A673 (cell line): ENCODE results near the gene CELF4. TPM values are rescaled to one million over a fixed set of nuclear protein-coding genes. Genes with fewer than 3 reads are reported as not detected.

ENCODE experiments used
- BruUV-seq: library from RNA; stranded (reverse); fragments of 400-500 nt; replicated peaks from 2 replicates; lab custom pipeline; 2021; lab: Mats Ljungman, UMichigan
- CTCF ChIA-PET: fragments of 300-600 bp; sonication (Branson Sonifier 250); formaldehyde crosslinking; loops from one replicate; lab custom pipeline; 2022; ENCODE audit warnings: antibody characterized with exemption; lab: Charles Lee
- POLR2A ChIA-PET: fragments of 300-600 bp; sonication (Branson Sonifier 250); formaldehyde crosslinking; loops from one replicate; lab custom pipeline; 2022; ENCODE audit warnings: antibody characterized with exemption; ENCODE audit not compliant: low non-redundant PET; lab: Charles Lee
- DNase-seq: peaks from one replicate; pipeline ENCODE4 v3.0.0-alpha.2; 2015; ENCODE audit warnings: low spot score
- H3K27ac ChIP-seq: fragments of 200-600 bp; sonication (generic); 2 replicates; pipeline ENCODE4 v1.5.1; 2016; ENCODE audit warnings: mixed run types, low read depth, mild to moderate bottlenecking, mixed read lengths, antibody characterized with exemption, low read length; ENCODE audit not compliant: poor library complexity, severe bottlenecking
- H3K27me3 ChIP-seq: fragments of 200-600 bp; sonication (generic); replicated peaks from 2 replicates; pipeline ENCODE4 v1.6.1; 2017; ENCODE audit warnings: mixed run types, low read depth, mild to moderate bottlenecking, mixed read lengths, antibody characterized with exemption, low read length; ENCODE audit not compliant: insufficient read depth, poor library complexity
- H3K36me3 ChIP-seq: fragments of 200-600 bp; sonication (generic); 2 replicates; pipeline ENCODE4 v1.6.1; 2016; ENCODE audit warnings: mixed run types, mild to moderate bottlenecking, mixed read lengths, antibody characterized with exemption, low read length; ENCODE audit not compliant: insufficient read depth, poor library complexity, severe bottlenecking
- H3K4me1 ChIP-seq: fragments of 200-600 bp; sonication (generic); 2 replicates; pipeline ENCODE4 v1.6.1; 2017; ENCODE audit warnings: mixed run types, mild to moderate bottlenecking, mixed read lengths, antibody characterized with exemption, low read length; ENCODE audit not compliant: insufficient read depth, poor library complexity, severe bottlenecking
- H3K4me3 ChIP-seq: fragments of 200-600 bp; sonication (generic); 2 replicates; pipeline ENCODE4 v1.5.1; 2016; ENCODE audit warnings: low read depth, mixed run types, mild to moderate bottlenecking, mixed read lengths, low read length; ENCODE audit not compliant: poor library complexity, severe bottlenecking
- H3K9me3 ChIP-seq: fragments of 200-600 bp; sonication (generic); 2 replicates; pipeline ENCODE4 v1.6.1; 2016; ENCODE audit warnings: mixed run types, low read depth, mild to moderate bottlenecking, mixed read lengths, antibody characterized with exemption, low read length; ENCODE audit not compliant: poor library complexity, severe bottlenecking
- CTCF ChIP-seq: fragments of 300-800, 200-600 bp; sonication (generic); conservative IDR thresholded peaks from 2 replicates; pipeline ENCODE4 v1.5.1; 2017; ENCODE audit warnings: low read depth, mild to moderate bottlenecking, antibody characterized with exemption, low read length, moderate library complexity, mixed read lengths
- EZH2 ChIP-seq: fragments of 200-600 bp; sonication (generic); IDR thresholded peaks from 2 replicates; pipeline ENCODE4 v1.6.1; 2017; ENCODE audit warnings: borderline replicate concordance, low read depth, mild to moderate bottlenecking, mixed read lengths, antibody characterized with exemption, low read length; ENCODE audit not compliant: poor library complexity, severe bottlenecking
- intact Hi-C: fragments of 100-400 bp; cut with micrococcal nuclease; formaldehyde crosslinking; loops from one replicate; pipeline ENCODE4 v1.10.0; 2022; ENCODE audit not compliant: unreplicated experiment
- total RNA-seq: library from RNA; stranded (reverse); gene quantifications from 2 replicates; pipeline ENCODE4 v1.2.3, GENCODE V29; 2021

Gene CELF4
- total RNA-seq, 1 experiment from 2014 or later, result not detected

- TF ChIP-seq EZH2 (no peak), CTCF (no peak)
- intact Hi-C loops, result no loop called here
- Histone ChIP-seq H3K4me1 (no peaks in the 10 kb centered on the region), H3K27me3 (peaks cover 21% of the 10 kb centered on the region), H3K27ac (no peak overlapping the region), H3K9me3 (no peaks in the 10 kb centered on the region), H3K36me3 (no peaks in the 10 kb centered on the region), H3K4me3 (no peak overlapping the region)
- BruUV-seq, result no TSS peak
- ChIA-PET CTCF (no interaction called here), POLR2A (no interaction called here)
- no peak for DNase-seq
Observed at GRCh38 chr18:37452015-37452414, 113.6 kb downstream of the CELF4 start.

- ChIA-PET CTCF (no interaction called here), POLR2A (no interaction called here)
- DNase-seq, result no peak
- intact Hi-C loops, result no loop called here
- H3K27ac ChIP-seq, result no peak overlapping the region
- no peak overlapping the region for H3K4me3 ChIP-seq
- H3K4me1 ChIP-seq, result no peaks in the 10 kb centered on the region
- peaks cover 21% of the 10 kb centered on the region for H3K27me3 ChIP-seq
- H3K9me3 ChIP-seq, result no peaks in the 10 kb centered on the region
- no peak for TF ChIP-seq CTCF
- TF ChIP-seq EZH2, result no peak
- no peaks in the 10 kb centered on the region for H3K36me3 ChIP-seq
- no TSS peak for BruUV-seq
Observed at GRCh38 chr18:37451239-37451825, 114.3 kb downstream of the CELF4 start.

DNA sequence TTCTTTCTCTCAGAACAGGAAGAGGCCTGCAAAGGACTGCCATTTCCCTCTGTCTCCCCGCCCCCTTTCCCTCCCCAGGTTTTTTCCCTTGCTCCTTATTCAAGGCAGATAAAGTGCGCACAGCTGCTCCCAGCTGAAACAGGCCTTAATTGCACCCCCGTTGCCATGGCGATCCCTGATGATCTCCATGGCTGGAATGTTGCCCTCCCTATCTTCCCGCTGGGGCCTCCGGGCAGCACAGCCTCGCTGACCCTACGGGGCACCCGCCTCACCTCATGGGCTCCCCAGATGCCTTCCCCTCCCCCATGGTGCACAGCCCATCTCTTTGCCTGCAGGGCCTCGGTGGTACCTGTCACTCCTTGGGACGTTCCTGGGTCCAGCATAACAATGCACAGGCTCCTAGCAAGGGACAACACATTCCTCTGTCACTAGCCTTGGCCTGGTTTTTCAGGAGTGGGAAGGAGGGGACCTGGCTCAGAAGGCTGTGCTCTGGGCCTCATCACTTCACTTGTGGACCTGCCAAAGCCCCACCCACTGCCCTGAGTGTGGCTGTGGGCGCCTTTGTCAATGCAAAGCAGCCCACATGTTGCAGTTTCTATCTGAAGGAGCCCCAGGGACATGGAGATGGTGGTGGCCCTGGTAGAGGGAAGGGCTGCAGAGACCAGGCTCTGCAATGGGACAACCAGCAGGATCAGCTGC is 115.0 kb downstream of the CELF4 start:
- no peak for DNase-seq
- no peak overlapping the region for H3K4me3 ChIP-seq
- no TSS peak for BruUV-seq
- intact Hi-C loops, result no loop called here
- TF ChIP-seq EZH2 (no peak), CTCF (no peak)
- no peaks in the 10 kb centered on the region for H3K4me1 ChIP-seq
- POLR2A ChIA-PET, result no interaction called here
- H3K9me3 ChIP-seq, result no peaks in the 10 kb centered on the region
- no peaks in the 10 kb centered on the region for H3K36me3 ChIP-seq
- CTCF ChIA-PET, result no interaction called here
- no peak overlapping the region for H3K27ac ChIP-seq
- H3K27me3 ChIP-seq, result peaks cover 27% of the 10 kb centered on the region
